Measurements from ENCODE around the gene DNAAF8.
"Not testable (repeated sequence)": the region's sequence is repeated elsewhere in the genome, so short reads cannot be mapped to it uniquely, and the experiment has no call there.

The DNAAF8 gene

DNA sequence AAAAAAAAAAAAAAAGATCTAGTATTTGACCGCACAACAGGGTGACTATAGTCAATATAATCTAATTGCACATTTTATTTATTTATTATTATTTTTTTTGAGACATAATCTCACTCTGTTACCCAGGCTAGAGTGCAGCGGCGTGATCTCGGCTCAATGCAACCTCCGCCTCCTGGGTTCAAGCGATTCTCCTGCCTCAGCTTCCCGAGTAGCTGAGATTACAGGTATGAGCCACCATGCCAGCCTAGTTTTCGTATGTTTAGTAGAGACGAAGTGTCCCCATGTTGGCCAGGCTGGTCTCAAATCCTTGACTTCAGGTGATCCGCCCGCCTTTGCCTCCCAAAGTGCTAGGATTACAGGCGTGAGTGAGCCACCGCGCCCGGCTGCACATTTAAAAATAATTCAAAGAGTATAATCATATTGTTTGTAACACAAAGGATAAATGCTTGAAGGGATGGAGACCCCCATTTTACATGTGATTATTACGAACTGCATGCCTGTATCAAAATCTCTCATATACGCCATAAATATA, 1.1 kb upstream of the DNAAF8 start:
- in situ Hi-C loops (cut with MboI; ENCODE audit: low sequenced_read_pairs, unreplicated experiment), result no loop called here
- TF ChIP-seq, protein P1, sequence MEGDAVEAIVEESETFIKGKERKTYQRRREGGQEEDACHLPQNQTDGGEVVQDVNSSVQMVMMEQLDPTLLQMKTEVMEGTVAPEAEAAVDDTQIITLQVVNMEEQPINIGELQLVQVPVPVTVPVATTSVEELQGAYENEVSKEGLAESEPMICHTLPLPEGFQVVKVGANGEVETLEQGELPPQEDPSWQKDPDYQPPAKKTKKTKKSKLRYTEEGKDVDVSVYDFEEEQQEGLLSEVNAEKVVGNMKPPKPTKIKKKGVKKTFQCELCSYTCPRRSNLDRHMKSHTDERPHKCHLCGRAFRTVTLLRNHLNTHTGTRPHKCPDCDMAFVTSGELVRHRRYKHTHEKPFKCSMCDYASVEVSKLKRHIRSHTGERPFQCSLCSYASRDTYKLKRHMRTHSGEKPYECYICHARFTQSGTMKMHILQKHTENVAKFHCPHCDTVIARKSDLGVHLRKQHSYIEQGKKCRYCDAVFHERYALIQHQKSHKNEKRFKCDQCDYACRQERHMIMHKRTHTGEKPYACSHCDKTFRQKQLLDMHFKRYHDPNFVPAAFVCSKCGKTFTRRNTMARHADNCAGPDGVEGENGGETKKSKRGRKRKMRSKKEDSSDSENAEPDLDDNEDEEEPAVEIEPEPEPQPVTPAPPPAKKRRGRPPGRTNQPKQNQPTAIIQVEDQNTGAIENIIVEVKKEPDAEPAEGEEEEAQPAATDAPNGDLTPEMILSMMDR (IDR thresholded peaks at IDR 0.05; ENCODE audit: borderline replicate concordance, control extremely low read depth, extremely low read depth, insufficient read depth, missing control alignments), result no peak
- no peak for DNase-seq (ENCODE audit: low spot score)

DNA sequence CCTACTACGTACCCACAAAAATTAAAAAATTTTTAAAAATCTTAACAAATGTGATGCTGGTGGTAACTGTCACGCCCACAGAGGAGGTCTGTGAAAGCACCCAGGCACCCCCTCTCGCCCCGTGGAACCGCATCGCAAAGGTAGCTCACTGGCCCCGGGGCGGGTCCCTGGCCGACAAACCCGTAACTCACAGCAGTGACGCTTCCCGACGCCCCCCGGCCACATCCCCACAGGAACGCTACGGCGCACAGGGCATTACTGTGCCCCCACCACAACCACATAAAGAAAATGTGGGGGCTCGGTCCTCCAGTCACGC, 632 bp upstream of the DNAAF8 start:
- no peak for DNase-seq (ENCODE audit: low spot score)
- TF ChIP-seq, protein P1 (IDR thresholded peaks at IDR 0.05; ENCODE audit: borderline replicate concordance, control extremely low read depth, extremely low read depth, insufficient read depth, missing control alignments), result no peak
- in situ Hi-C loops (cut with MboI; ENCODE audit: low sequenced_read_pairs, unreplicated experiment), result no loop called here

DNA sequence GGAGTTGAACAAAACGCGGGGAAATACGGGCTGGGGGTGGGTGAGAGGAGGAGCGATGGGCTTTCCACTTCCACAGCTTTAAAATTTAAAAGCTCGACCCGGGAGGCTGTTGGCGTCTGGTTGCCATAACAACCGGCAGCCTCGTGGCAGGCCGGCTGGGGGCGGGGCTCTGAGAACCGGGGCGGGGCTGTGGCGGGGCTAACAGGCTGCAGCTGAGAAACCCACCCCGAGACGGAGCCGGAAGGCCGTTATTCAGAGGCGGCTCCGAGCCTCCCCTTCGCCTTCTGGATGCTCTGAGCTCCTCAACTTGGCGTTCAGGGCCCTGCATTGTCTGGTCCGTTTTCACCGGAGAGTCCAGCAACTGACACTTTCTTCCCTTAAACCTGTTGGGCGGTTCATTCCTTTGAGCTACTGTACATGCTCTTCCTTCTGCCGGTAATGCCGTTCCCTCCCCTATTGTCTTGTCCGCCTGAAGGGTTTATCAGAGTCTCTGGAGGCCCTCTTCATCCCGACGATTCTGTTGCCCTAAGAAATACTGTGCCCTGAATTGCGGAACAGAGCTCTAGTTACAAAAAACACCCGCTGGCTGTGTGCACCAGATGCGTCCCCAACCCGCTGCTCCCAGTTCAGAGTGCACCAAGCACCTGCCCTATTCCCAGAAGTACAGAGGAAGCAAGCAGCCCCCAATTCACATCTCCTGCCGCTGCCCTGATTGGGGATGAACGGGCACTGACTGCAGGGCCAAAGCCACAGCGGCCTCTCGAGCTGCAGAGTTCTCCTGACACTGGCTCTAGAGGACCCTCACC, 596 bp downstream of the DNAAF8 start:
- TF ChIP-seq, protein P1 (IDR thresholded peaks at IDR 0.05; ENCODE audit: borderline replicate concordance, control extremely low read depth, extremely low read depth, insufficient read depth, missing control alignments), result no peak
- peak; percentile 96 for DNase-seq (ENCODE audit: low spot score)
- in situ Hi-C loops (cut with MboI; ENCODE audit: low sequenced_read_pairs, unreplicated experiment), result no loop called here

DNA sequence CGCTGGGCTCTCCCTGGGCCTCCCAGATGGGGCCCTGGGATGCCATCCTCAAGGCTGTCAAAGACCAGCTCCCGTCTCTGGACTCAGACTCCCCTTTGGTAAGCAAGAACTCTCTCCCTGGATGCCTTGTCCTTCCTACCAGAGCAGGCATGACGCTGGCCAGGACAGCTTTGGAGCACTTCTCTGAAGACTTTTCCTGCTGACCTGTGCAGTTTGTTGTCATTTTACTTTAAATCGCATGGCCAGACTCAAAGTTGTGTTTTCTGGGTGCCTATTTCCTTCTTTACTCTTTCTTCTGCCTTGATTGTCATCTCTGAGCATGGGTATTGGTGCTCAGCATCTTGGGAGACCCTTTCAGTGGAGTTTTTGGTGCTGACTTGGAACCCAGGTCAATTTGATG, 2.2 kb downstream of the DNAAF8 start:
- in situ Hi-C loops (cut with MboI; ENCODE audit: low sequenced_read_pairs, unreplicated experiment), result no loop called here
- TF ChIP-seq, protein P1 (IDR thresholded peaks at IDR 0.05; ENCODE audit: borderline replicate concordance, control extremely low read depth, extremely low read depth, insufficient read depth, missing control alignments), result no peak
- DNase-seq (ENCODE audit: low spot score), result no peak

DNA sequence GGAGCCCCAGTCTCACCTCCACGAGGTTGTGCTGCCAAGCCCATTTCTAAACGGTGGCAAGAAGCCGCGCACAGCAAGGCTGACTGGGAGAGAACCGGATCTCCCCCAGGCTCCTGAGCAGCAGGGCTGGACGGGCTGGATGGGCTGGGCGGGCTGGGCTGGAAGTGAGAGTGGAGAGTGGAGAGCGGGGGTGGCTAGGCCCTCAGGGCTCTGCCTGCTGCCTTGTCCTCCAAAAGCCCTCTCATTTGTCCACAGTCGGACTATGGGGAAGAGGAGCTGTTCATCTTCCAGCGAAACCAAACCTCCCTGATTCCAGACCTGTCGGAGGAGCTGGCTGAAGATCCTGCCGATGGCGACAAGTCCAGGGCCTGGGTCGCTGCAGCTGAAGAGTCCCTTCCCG, 3.2 kb downstream of the DNAAF8 start:
- in situ Hi-C loops (cut with MboI; ENCODE audit: low sequenced_read_pairs, unreplicated experiment), result no loop called here
- TF ChIP-seq, protein P1 (IDR thresholded peaks at IDR 0.05; ENCODE audit: borderline replicate concordance, control extremely low read depth, extremely low read depth, insufficient read depth, missing control alignments), result no peak
- no peak for DNase-seq (ENCODE audit: low spot score)

DNA sequence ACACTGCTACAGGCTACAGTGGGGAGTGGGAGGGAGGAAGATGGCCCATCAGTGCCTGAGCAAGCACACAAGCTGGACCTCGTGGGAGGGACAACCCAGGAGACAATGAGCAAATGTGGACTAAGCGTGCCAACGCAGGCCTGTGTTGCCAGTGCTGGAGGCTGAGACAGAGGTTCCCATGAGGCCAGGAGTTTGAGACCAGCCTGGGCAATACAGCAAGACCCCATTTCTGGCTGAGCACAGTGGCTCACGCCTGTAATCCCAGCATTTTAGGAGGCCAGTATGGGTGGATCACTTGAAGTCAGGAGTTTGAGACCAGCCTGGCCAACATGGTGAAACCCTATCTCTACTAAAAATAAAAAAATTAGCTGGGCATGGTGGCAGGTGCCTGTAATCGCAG, 4.0 kb downstream of the DNAAF8 start:
- DNase-seq (ENCODE audit: low spot score); in situ Hi-C loops (cut with MboI; ENCODE audit: low sequenced_read_pairs, unreplicated experiment): not testable (repeated sequence)

DNA sequence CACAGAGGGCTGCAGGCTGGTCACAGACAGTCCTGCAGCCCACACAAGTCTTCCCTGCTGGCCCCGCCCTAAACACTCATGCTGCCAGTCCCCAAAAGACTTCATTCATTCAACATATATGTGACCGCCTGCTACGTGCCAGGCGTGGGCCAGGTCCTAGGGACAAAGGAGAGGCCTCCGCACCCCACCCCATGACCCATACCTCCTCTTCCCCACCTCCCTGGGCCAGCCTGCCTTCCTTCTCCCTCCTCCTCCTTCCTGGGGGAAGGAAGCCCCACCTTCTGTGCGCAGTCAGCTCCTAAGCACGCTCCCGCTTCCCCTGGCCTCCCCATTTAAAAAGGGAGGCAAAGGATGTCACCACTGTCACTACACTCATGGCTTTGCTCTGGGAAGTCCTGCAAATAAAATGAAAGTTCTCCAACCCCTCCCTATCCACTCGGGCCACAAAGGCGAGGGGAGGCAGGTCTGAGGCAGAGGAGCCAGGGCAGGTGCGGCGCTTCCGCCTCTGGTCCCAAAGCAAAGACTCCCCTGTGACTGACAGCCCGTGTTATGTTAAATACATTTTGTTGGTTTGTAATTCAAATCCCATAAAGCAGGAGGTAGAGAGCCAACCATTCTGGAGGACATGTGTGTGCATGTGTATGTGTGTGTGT, 9.0 kb downstream of the DNAAF8 start:
- DNase-seq (ENCODE audit: low spot score), result no peak
- in situ Hi-C loops (cut with MboI; ENCODE audit: low sequenced_read_pairs, unreplicated experiment), result no loop called here
- TF ChIP-seq, protein P1 (IDR thresholded peaks at IDR 0.05; ENCODE audit: borderline replicate concordance, control extremely low read depth, extremely low read depth, insufficient read depth, missing control alignments), result no peak
